Dendritic cell treated with granulocyte-macrophage colony-stimulating factor and Interleukin-4, amounts not matched to agents 40 ng/mL and 50 ng/mL, for 4 days (primary cell): ENCODE results near the gene WARS2.

Experiments used
- H3K27ac Mint-ChIP-seq: one replicate; pipeline ENCODE4 v1.8.0; 2022; ENCODE audit warnings: mild to moderate bottlenecking, mixed read lengths
- H3K27me3 Mint-ChIP-seq: one replicate; pipeline ENCODE4 v1.8.0; 2022; ENCODE audit warnings: mild to moderate bottlenecking, mixed read lengths
- H3K36me3 Mint-ChIP-seq: one replicate; pipeline ENCODE4 v1.8.0; 2022; ENCODE audit warnings: low read depth, mixed read lengths
- H3K4me1 Mint-ChIP-seq: one replicate; pipeline ENCODE4 v1.8.0; 2022; ENCODE audit warnings: low read depth, mixed read lengths
- H3K4me3 Mint-ChIP-seq: one replicate; pipeline ENCODE4 v1.8.0; 2022; ENCODE audit warnings: mild to moderate bottlenecking, moderate library complexity, mixed read lengths
- H3K9me3 Mint-ChIP-seq: one replicate; pipeline ENCODE4 v1.8.0; 2022; ENCODE audit warnings: mixed read lengths
- intact Hi-C: fragments of 100-400 bp; cut with micrococcal nuclease; formaldehyde crosslinking; loops from one replicate; pipeline ENCODE4 v1.15.0; 2022

Gene WARS2

DNA sequence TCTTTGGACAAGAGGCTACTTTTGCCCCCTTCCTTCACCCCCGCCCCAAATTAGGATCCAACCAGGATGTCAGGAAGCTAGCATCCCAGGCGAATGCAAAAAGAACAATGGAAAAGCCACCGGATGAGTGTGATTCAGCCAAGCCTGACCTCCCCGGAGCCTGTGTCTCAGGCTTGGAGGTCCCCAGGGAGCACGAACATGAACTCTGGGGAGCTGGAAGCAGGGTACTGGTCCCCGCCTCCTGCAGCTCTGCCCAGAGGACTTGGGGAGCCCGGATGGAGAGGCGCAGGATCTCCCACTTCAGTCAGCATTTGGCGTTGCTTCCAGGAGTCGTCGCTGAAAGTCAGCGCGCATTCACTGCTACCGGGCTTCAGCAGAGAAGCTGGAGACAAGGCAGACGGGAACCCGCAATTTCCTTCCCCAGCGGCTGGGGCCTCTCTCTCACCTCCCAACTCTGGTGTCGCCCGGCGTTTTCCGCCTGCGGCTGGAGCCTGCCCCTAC is 150.5 kb downstream of the WARS2 start:
- intact Hi-C loops: no loop called here
- Mint-ChIP-seq H3K9me3 (no peaks in the 10 kb centered on the region), H3K4me1 (peaks cover 34% of the 10 kb centered on the region), H3K36me3 (no peaks in the 10 kb centered on the region), H3K27me3 (peaks cover 98% of the 10 kb centered on the region), H3K27ac (no peak overlapping the region), H3K4me3 (no peak overlapping the region)

DNA sequence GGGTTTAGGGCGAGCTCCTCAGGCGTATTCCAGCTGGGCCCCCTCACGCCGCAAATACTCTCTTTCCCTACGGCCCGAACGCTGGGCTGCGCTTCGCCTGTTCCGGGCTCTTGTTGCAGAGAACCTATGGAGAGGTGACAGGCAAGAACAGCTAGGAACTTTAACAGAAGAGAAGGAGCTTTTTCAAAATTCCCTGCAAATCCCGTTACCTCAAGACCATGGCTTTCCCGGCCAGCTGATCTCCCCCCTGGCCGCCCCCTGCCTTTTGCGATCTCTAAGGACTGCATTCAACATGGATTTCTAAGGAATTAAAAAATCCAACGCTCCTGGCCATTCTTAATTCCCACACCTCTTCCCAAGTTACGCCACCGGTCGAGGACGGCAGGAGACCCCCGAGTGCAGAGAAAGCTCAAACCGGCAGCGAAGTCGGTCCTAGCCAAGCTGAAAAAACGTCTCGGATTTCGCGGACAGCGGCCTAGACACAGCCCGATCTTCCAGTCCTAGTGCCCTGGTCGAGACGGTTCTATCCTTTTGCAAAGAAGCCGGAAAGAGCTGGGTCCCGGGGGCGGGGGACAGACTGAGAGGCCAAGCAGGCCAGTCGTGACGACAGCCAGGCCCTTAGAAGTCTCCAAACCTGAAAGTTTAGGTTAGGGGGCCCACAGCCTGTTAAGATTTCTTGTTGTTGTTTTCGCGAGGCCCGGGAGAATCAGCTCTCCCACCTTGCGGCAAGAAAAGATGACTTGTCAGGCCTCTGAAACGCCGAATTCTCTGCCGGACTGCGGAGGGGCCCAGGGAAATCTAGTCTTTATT is 151.2 kb downstream of the WARS2 start:
- intact Hi-C loops: no loop called here
- peaks cover 40% of the 10 kb centered on the region for H3K4me1 Mint-ChIP-seq
- peaks cover 98% of the 10 kb centered on the region for H3K27me3 Mint-ChIP-seq
- no peaks in the 10 kb centered on the region for H3K36me3 Mint-ChIP-seq
- H3K9me3 Mint-ChIP-seq: no peaks in the 10 kb centered on the region
- H3K27ac Mint-ChIP-seq: no peak overlapping the region
- H3K4me3 Mint-ChIP-seq: no peak overlapping the region

DNA sequence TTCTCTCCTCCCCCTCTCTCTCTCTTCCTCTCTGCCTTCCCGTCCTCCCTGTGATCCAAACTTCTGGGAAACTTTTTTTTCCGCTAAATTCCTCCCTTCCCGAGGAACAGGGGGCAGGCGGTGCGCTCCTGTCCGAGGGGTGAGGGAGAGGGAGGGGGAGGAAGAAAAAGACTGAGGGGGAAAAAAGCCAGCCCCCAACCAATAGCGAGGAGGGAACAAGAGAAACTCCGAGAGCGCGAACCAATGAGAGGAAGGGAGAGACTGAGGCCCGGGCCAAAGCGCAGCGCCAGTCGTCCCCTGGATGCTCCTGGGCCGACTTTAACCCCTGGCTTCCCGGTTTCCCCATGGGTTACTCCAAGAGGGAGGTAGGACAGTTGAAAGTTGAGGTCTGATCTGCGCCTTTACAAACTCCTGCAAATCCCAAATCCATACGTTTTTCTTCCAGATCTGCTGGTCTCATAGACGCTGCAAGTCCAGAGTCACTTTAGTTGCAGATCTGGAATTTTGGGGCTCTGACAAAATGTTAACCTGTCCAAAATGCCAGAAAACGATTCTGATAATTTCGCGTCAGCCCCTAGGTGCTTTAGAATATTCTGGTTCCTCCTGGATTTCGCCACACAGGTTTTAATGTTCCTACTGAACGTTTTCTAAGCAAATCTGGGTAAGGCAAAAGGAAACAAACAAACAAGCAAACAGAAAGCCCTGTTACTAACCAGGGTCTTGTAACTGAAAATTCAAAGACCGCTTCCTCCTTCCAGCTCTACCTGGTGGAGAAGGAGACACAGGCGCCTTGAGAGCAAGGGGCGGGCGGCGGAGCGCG is 152.1 kb downstream of the WARS2 start, which contains the start of gene TBX15:
Gene TBX15 (minus strand): TSS at position 158 of the 820 bp plus-strand sequence. CDS start 548 bp downstream, outside the sequence.
- Mint-ChIP-seq H3K36me3 (no peaks in the 10 kb centered on the region), H3K9me3 (no peaks in the 10 kb centered on the region), H3K4me3 (peak within 1 kb of the TSS; percentile 66), H3K27me3 (peaks cover 98% of the 10 kb centered on the region), H3K27ac (no peak within 1 kb of the TSS), H3K4me1 (peaks cover 48% of the 10 kb centered on the region)
- intact Hi-C loops: no loop called here

DNA sequence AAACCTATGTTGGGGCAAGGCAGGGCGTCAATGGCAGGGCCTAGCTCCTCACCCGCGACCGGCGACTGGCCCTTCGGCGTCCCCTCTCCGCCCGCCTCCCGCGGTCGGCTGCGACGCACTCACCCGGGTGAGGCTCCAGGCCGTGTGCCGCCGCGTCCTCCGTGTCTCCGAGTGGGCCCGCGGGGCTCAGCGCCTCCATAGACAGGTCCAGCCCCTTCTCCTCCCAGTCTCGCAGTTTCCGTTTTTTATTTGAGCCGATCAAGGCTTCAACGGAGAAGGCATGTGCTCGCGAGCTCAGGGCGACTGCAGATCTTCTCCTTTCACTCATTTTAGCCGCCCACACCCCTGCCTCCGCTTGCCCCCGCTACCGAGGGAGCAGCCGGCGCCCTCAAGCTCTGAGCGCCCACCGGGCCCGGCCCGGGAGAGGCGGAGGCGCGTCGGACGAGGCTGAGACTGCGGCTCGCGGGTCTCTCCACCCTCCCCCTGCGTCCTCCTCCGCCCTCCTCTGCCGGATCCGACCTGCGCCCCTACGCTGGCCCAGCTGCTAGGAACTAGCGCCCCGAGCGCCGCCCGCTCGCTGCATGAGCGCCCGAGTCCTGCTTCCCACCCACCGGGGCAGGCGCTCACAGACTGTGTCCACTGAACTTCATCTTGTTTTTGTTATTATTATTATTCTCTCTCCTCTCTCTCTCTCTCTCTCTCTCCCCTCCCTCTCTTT is 152.8 kb downstream of the WARS2 start:
- intact Hi-C loops: no loop called here
- H3K4me3 Mint-ChIP-seq: peak overlapping the region; percentile 66
- H3K36me3 Mint-ChIP-seq: no peaks in the 10 kb centered on the region
- H3K4me1 Mint-ChIP-seq: peaks cover 54% of the 10 kb centered on the region
- H3K27ac Mint-ChIP-seq: no peak overlapping the region
- H3K27me3 Mint-ChIP-seq: peaks cover 99% of the 10 kb centered on the region
- H3K9me3 Mint-ChIP-seq: no peaks in the 10 kb centered on the region

DNA sequence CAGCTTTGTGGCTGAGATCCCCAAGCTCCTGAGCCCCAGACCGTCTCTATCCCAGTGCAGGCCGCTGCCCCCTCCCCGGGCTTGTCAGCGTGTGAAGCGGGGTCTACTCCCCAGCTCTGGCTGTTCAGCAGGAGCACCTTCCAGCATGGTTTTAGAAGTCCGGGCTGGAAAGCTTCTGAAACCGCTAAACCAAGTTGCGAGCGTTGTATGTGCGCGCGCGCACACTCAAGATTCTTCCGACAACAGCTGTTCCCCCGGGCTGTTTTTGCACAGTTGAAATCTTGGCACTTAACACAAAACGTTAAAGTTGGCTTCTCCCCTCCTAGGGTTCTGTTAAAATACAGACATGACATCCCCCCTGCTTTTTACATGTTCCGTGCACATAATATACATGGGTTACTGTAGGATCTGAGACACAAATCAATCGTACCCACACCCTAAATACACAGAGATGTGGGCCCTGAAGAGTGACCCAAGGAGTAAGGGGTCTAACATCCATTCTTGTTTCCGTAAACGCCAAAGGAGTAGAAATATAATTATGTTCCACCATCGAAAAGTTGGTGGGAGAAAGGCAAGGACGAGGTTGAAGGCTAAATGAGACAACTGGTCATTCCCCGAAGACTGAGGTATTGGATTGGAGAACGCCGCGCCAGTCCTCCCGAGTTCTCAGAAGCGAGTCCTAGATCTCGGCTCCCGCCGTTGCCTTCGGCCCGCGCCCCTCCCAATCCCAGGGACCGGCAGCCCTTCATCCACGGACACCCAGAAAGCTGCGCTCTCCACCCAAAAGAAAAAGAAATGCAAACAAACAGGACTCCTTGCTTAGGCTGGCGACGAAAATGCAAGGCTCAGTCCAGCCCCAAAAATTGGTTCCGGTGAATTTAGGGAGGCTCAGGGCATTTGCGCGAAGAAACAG is 153.6 kb downstream of the WARS2 start:
- Mint-ChIP-seq H3K4me3 (peak overlapping the region; percentile 66), H3K27ac (no peak overlapping the region), H3K4me1 (peaks cover 54% of the 10 kb centered on the region), H3K9me3 (no peaks in the 10 kb centered on the region), H3K36me3 (no peaks in the 10 kb centered on the region), H3K27me3 (peaks cover 99% of the 10 kb centered on the region)
- intact Hi-C loops: no loop called here

DNA sequence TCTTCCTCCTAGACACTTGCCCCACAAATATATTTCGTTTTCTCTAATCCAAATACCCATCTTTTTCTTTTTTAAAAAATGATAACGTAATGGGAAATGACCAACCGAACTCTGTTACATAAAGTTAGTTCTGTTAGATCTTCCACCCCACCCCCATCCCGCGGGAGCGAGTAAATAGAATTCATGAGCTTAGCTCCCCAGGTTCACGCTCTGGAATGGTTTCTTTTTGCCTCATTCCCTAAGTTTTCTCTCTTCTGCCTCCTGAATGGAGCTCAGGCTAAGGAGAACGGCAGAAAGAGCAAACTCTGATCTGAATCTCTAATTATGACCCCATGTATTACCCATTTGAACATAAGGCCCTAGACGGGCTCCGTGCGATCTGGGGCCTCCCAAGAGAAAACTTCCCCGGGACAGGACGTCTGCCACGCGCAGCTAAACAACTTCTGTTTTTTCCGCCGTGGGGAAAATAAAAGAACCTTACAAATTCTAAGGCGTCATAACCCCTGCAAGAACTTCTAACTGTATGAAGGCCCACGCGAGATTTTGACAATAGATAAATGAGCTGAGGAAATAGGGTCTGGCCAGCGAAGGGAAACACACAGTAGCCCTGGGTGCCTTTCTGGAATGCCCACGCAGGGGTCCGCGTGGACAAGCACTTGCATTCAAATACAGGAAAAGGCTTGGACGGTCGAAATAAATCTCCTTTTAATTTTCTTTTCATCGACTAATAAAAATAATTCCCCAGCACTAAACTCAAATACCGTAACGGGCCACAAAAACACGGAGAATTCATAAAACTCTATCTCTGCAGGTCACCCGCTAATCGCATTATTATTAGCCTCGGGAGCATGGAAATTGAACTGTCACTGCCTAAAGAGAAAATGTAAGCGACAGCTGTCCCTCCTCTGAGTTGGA is 154.6 kb downstream of the WARS2 start:
- H3K4me3 Mint-ChIP-seq: peak overlapping the region; percentile 48
- H3K36me3 Mint-ChIP-seq: no peaks in the 10 kb centered on the region
- peaks cover 54% of the 10 kb centered on the region for H3K4me1 Mint-ChIP-seq
- H3K27ac Mint-ChIP-seq: no peak overlapping the region
- peaks cover 97% of the 10 kb centered on the region for H3K27me3 Mint-ChIP-seq
- intact Hi-C loops: no loop called here
- H3K9me3 Mint-ChIP-seq: no peaks in the 10 kb centered on the region

DNA sequence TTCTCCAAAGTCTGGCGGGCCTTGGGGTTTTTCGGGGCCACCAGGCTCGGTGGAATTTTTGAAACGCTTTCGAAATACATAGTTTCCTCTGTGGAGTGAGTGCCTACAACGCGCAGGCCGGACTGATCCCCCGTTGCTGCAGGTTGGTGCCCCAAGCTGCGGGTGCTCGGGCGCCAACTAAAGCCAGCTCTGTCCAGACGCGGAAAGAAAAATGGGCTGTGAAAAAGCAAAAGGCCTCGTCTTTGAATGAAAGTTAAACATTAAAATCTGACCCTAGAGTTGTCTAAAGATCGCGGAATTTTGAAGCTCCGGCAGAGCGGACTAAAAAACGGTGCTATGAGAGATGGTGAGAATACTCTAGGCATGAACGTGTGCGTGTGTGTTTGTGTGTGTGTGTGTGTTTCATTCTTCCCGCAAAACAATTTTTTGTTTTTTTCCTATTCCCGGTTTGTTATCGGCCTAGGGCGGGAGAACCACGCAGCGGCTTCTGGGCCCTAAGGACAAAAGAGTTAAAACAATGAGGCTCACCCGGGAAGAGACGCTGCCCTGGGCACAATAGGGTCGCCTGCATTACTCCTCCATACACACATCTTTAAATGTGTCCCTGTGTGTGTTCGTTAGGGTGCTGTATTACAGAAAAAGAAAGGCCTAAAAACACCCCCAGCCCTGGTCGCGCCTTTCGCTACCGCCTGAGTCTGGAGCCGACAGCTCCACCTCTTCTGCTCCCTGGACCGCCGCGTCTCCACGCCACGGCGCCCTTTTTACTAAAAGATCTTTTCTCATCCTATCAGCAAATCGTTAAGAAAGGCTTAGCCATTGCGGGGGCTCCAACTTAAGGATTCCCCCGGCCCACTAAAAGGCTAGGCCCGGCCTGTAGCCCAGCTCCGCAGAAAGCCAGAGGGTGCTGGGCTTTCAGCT is 155.5 kb downstream of the WARS2 start:
- H3K27ac Mint-ChIP-seq: no peak overlapping the region

DNA sequence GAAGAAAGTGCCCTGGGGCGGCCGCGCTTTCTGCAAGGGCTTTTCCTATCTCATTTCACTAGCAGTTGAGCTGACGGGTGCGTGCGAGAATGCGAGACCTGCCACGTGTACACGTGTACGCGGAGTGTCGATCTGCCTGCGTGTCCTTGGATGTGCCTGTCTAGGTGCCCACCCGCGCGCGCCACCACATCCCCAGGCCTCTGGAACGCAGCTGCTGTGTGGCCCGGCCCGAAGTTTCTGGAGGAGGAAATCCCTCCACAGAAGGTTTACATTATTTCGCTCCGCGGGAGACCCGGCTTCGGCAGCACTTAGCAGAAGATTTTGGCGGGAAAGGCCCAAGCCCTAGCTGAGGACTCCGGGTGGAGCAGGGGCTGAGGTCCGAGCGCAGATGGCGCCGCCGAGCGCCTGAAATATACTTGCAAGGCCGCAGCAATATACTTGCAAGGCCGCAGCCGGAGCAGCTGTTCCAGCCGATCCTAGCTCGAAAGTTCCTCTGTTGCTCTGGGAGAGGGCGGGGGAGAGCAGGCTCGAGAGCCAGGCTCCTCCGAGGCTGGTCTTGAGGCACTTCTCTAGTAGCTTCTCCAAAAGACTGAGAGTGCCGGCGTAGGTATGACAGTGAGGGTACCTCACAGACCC is 156.2 kb downstream of the WARS2 start:
- Mint-ChIP-seq H3K4me1 (peaks cover 64% of the 10 kb centered on the region), H3K9me3 (no peaks in the 10 kb centered on the region), H3K27ac (no peak overlapping the region), H3K27me3 (peaks cover 96% of the 10 kb centered on the region), H3K4me3 (peak overlapping the region; percentile 54), H3K36me3 (no peaks in the 10 kb centered on the region)
- intact Hi-C loops: no loop called here

More for the DNA sequence above, 155.5 kb downstream of the WARS2 start:
- peaks cover 56% of the 10 kb centered on the region for H3K4me1 Mint-ChIP-seq
- no peaks in the 10 kb centered on the region for H3K36me3 Mint-ChIP-seq
- intact Hi-C loops: no loop called here
- H3K4me3 Mint-ChIP-seq: peak overlapping the region; percentile 54
- peaks cover 96% of the 10 kb centered on the region for H3K27me3 Mint-ChIP-seq
- no peaks in the 10 kb centered on the region for H3K9me3 Mint-ChIP-seq

DNA sequence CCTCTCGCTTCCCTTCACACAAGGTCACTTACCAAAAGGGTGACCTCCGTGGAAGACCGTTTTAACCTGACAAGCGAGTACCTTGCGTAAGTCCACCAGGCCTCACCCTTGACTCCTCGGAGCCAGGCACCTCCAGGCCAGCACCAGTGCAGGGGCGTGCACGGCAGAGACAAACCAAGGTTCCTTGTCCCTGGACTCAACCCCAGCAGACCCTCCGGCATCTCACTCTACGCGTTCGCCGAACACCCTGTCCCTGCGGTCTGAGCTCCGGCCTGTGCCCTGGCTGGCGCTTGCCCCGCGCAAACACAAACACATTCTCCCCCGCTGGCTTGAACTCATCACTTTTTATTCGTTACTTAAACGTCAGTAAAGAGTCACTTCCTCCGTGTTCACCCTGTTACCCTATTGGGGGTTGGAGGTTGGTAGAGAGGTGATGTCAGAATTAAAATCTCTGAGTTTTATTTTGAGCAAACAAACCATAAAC is 156.9 kb downstream of the WARS2 start:
- Mint-ChIP-seq H3K36me3 (no peaks in the 10 kb centered on the region), H3K4me3 (no peak overlapping the region), H3K27ac (no peak overlapping the region), H3K27me3 (peaks cover 95% of the 10 kb centered on the region), H3K9me3 (no peaks in the 10 kb centered on the region), H3K4me1 (peaks cover 65% of the 10 kb centered on the region)
- intact Hi-C loops: no loop called here

DNA sequence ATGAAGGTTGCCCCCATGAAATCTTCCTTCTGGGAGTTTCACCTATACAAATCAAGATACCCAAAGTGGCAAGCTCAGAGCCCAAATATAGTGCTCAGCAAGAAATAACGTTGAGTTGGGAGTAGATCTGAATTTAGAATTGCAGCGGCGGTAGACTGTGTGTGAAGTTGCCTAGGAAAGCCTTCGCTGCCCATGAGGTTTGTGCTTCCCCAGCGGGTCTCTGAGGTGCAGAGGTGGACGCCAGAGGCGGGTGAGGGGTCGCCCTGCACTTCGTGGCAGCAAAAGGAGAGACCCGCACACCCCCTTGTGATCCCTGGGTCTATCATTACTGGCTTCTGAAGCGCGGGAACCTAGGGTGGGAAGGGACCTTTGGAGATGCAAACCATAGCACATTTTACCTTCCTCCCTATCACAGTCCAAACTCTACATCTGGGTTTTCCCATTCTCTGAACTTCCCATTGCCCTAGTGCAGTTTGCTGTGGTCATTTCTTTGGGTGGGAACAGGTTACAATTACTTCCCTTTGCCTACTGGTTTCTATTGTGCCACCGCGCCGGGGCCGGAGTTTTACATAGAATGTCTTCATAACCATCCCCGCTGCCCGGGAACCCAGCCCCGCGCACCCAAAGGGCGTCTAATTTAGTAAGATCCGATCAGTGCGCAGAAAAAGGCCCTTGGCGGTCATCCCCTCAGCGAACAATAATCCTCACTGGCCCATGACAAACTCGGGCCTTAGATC is 157.5 kb downstream of the WARS2 start:
- Mint-ChIP-seq H3K36me3 (no peaks in the 10 kb centered on the region), H3K27me3 (peaks cover 94% of the 10 kb centered on the region), H3K4me3 (no peak overlapping the region), H3K4me1 (peaks cover 62% of the 10 kb centered on the region), H3K27ac (no peak overlapping the region), H3K9me3 (no peaks in the 10 kb centered on the region)
- intact Hi-C loops: no loop called here
